ENCODE results near the gene PRSS33. TPM values are rescaled to one million over a fixed set of nuclear protein-coding genes. Genes with fewer than 3 reads are reported as not detected.

PRSS33 gene
- total and polyA plus RNA-seq, 4 experiments from 2014 or later, result not detected

GRCh38 chr16:2751577-2752034 is 35.8 kb downstream of the PRSS33 start:
- H3K27ac ChIP-seq (ENCODE audit: low read depth, low read length), result peak overlapping the region; percentile 97
- no peaks in the 10 kb centered on the region for H3K27me3 ChIP-seq (ENCODE audit: insufficient read depth, low read length)
- H3K27me3 Mint-ChIP-seq, result no peaks in the 10 kb centered on the region
- peaks cover 15 to 35% of the 10 kb centered on the region in 2 donors for H3K36me3 Mint-ChIP-seq
- peaks cover 0 to 4% (median 0%) of the 10 kb centered on the region in 8 donors for H3K9me3 Mint-ChIP-seq
- POLR2A ChIA-PET (ENCODE audit: partially characterized antibody), result interaction anchor here (0.9 to 6.7 kb wide), 9 partner anchors 10 to 704 kb away, joined by 3 to 142 read pairs (median 4); partner anchors contain the start of genes ELOB, FLYWCH1, FLYWCH2 and KCTD5
- CTCF ChIA-PET (ENCODE audit: partially characterized antibody), result no interaction called here
- peaks cover 42% of the 10 kb centered on the region for H3K4me1 ChIP-seq (ENCODE audit: insufficient read depth, low read length)
- H3K4me3 ChIP-seq (ENCODE audit: low read length in 2 of 2), result peak overlapping the region in 1 of 2 donors; percentile 97
- H3K9me3 ChIP-seq (ENCODE audit: control insufficient read depth in 1 of 2, low read length in 2 of 2), result no peaks in the 10 kb centered on the region
- no peak for DNase-seq
- H3K4me3 Mint-ChIP-seq, result peak overlapping the region; percentile 29 to 97 (median 92)
- H3K27ac Mint-ChIP-seq, result peak overlapping the region; percentile 97 to 100 (median 99)
- peaks cover 3% of the 10 kb centered on the region for H3K36me3 ChIP-seq (ENCODE audit: insufficient read depth, low read length)
- intact Hi-C loops (cut with micrococcal nuclease), result loop anchor here (1.0 to 10.0 kb wide), 5 partner anchors 26 to 113 kb away; partner anchors contain the start of genes ELOB and KCTD5
- H3K4me1 Mint-ChIP-seq, result peaks cover 29 to 62% (median 43%) of the 10 kb centered on the region in 4 donors

GRCh38 chr16:2749936-2750335 is 37.4 kb downstream of the PRSS33 start:
- Mint-ChIP-seq H3K4me3 (no peak overlapping the region), H3K27ac (peak overlapping the region in 3 of 7 donors; percentile 9 to 100 (median 37)), H3K36me3 (peaks cover 4 to 21% of the 10 kb centered on the region in 2 donors), H3K4me1 (peaks cover 15 to 45% (median 27%) of the 10 kb centered on the region in 4 donors), H3K27me3 (no peaks in the 10 kb centered on the region), H3K9me3 (peaks cover 0 to 4% (median 0%) of the 10 kb centered on the region in 8 donors)
- intact Hi-C loops (cut with micrococcal nuclease), result loop anchor here (10.0 kb wide), 1 partner anchor 115 kb away; no protein-coding TSS in a partner anchor
- DNase-seq, result no peak
- Histone ChIP-seq H3K4me1 (ENCODE audit: insufficient read depth, low read length) (peaks cover 26% of the 10 kb centered on the region), H3K9me3 (ENCODE audit: control insufficient read depth in 1 of 2, low read length in 2 of 2) (no peaks in the 10 kb centered on the region), H3K27ac (ENCODE audit: low read depth, low read length) (no peak overlapping the region), H3K36me3 (ENCODE audit: insufficient read depth, low read length) (peaks cover 2% of the 10 kb centered on the region), H3K27me3 (ENCODE audit: insufficient read depth, low read length) (no peaks in the 10 kb centered on the region), H3K4me3 (ENCODE audit: low read length in 2 of 2) (no peak overlapping the region)
- ChIA-PET CTCF (ENCODE audit: partially characterized antibody) (no interaction called here), POLR2A (ENCODE audit: partially characterized antibody) (interaction anchor here (6.7 kb wide), 1 partner anchor 25 kb away, joined by 142 read pairs; the partner anchor contains the start of gene ELOB)

- H3K4me3 ChIP-seq (ENCODE audit: low read length in 2 of 2), result no peak overlapping the region
- peak overlapping the region in 1 of 8 donors; percentile 39 for H3K4me3 Mint-ChIP-seq
- H3K27ac ChIP-seq (ENCODE audit: low read depth, low read length), result no peak overlapping the region
- CTCF ChIA-PET (ENCODE audit: partially characterized antibody), result no interaction called here
- peaks cover 4 to 18% of the 10 kb centered on the region in 2 donors for H3K36me3 Mint-ChIP-seq
- intact Hi-C loops (cut with micrococcal nuclease), result no loop called here
- no peak for DNase-seq
- H3K4me1 ChIP-seq (ENCODE audit: insufficient read depth, low read length), result peaks cover 21% of the 10 kb centered on the region
- no peaks in the 10 kb centered on the region for H3K27me3 ChIP-seq (ENCODE audit: insufficient read depth, low read length)
- H3K9me3 Mint-ChIP-seq, result peaks cover 0 to 4% (median 0%) of the 10 kb centered on the region in 8 donors
- no peaks in the 10 kb centered on the region for H3K27me3 Mint-ChIP-seq
- H3K27ac Mint-ChIP-seq, result peak overlapping the region in 3 of 7 donors; percentile 46 to 100 (median 47)
- no peaks in the 10 kb centered on the region for H3K9me3 ChIP-seq (ENCODE audit: control insufficient read depth in 1 of 2, low read length in 2 of 2)
- H3K4me1 Mint-ChIP-seq, result peaks cover 10 to 40% (median 23%) of the 10 kb centered on the region in 4 donors
- POLR2A ChIA-PET (ENCODE audit: partially characterized antibody), result interaction anchor here (6.7 kb wide), 1 partner anchor 26 kb away, joined by 142 read pairs; the partner anchor contains the start of gene ELOB
- no peaks in the 10 kb centered on the region for H3K36me3 ChIP-seq (ENCODE audit: insufficient read depth, low read length)
Observed at GRCh38 chr16:2749476-2749875, 37.9 kb downstream of the PRSS33 start.

GRCh38 chr16:2748757-2749455 is 38.5 kb downstream of the PRSS33 start:
- intact Hi-C loops (cut with micrococcal nuclease), result no loop called here
- H3K4me3 Mint-ChIP-seq, result no peak overlapping the region
- H3K9me3 ChIP-seq (ENCODE audit: control insufficient read depth in 1 of 2, low read length in 2 of 2), result no peaks in the 10 kb centered on the region
- no peaks in the 10 kb centered on the region for H3K27me3 ChIP-seq (ENCODE audit: insufficient read depth, low read length)
- no peaks in the 10 kb centered on the region for H3K27me3 Mint-ChIP-seq
- peaks cover 15% of the 10 kb centered on the region for H3K4me1 ChIP-seq (ENCODE audit: insufficient read depth, low read length)
- peak overlapping the region in 1 of 7 donors; percentile 13 for H3K27ac Mint-ChIP-seq
- no peak for DNase-seq
- POLR2A ChIA-PET (ENCODE audit: partially characterized antibody), result interaction anchor here (6.7 kb wide), 1 partner anchor 26 kb away, joined by 142 read pairs; the partner anchor contains the start of gene ELOB
- H3K9me3 Mint-ChIP-seq, result peaks cover 0 to 4% (median 0%) of the 10 kb centered on the region in 8 donors
- peaks cover 6 to 35% (median 18%) of the 10 kb centered on the region in 4 donors for H3K4me1 Mint-ChIP-seq
- H3K36me3 Mint-ChIP-seq, result peaks cover 4 to 14% of the 10 kb centered on the region in 2 donors
- no peaks in the 10 kb centered on the region for H3K36me3 ChIP-seq (ENCODE audit: insufficient read depth, low read length)
- no peak overlapping the region for H3K4me3 ChIP-seq (ENCODE audit: low read length in 2 of 2)
- CTCF ChIA-PET (ENCODE audit: partially characterized antibody), result no interaction called here
- H3K27ac ChIP-seq (ENCODE audit: low read depth, low read length), result no peak overlapping the region

GRCh38 chr16:2745961-2746360 is 41.4 kb downstream of the PRSS33 start:
- intact Hi-C loops (cut with micrococcal nuclease), result no loop called here
- H3K4me1 Mint-ChIP-seq, result peaks cover 0 to 11% (median 4%) of the 10 kb centered on the region in 4 donors
- Histone ChIP-seq H3K27ac (ENCODE audit: low read depth, low read length) (no peak overlapping the region), H3K27me3 (ENCODE audit: insufficient read depth, low read length) (no peaks in the 10 kb centered on the region), H3K4me3 (ENCODE audit: low read length in 2 of 2) (no peak overlapping the region), H3K9me3 (ENCODE audit: control insufficient read depth in 1 of 2, low read length in 2 of 2) (no peaks in the 10 kb centered on the region), H3K36me3 (ENCODE audit: insufficient read depth, low read length) (no peaks in the 10 kb centered on the region), H3K4me1 (ENCODE audit: insufficient read depth, low read length) (no peaks in the 10 kb centered on the region)
- CTCF ChIA-PET (ENCODE audit: partially characterized antibody), result interaction anchor here (1.3 to 1.5 kb wide), 2 partner anchors 28 kb away, joined by 3 read pairs; no protein-coding TSS in a partner anchor
- no peaks in the 10 kb centered on the region for H3K27me3 Mint-ChIP-seq
- H3K9me3 Mint-ChIP-seq, result no peaks in the 10 kb centered on the region
- POLR2A ChIA-PET (ENCODE audit: partially characterized antibody), result interaction anchor here (0.8 kb wide), 1 partner anchor 31 kb away, joined by 3 read pairs; the partner anchor contains the start of gene ELOB
- H3K27ac Mint-ChIP-seq, result no peak overlapping the region
- no peak overlapping the region for H3K4me3 Mint-ChIP-seq
- no peaks in the 10 kb centered on the region for H3K36me3 Mint-ChIP-seq
- DNase-seq, result no peak

GRCh38 chr16:2745116-2745890 is 42.1 kb downstream of the PRSS33 start:
- Mint-ChIP-seq H3K9me3 (no peaks in the 10 kb centered on the region), H3K27me3 (peaks cover 0 to 1% of the 10 kb centered on the region in 2 donors), H3K36me3 (no peaks in the 10 kb centered on the region), H3K4me3 (peak overlapping the region in 1 of 8 donors; percentile 29), H3K4me1 (peaks cover 0 to 4% (median under 1%) of the 10 kb centered on the region in 4 donors), H3K27ac (no peak overlapping the region)
- ChIA-PET POLR2A (ENCODE audit: partially characterized antibody) (no interaction called here), CTCF (ENCODE audit: partially characterized antibody) (interaction anchor here (1.3 to 1.5 kb wide), 2 partner anchors 28 to 29 kb away, joined by 3 read pairs; no protein-coding TSS in a partner anchor)
- H3K27me3 ChIP-seq (ENCODE audit: insufficient read depth, low read length), result no peaks in the 10 kb centered on the region
- H3K36me3 ChIP-seq (ENCODE audit: insufficient read depth, low read length), result no peaks in the 10 kb centered on the region
- H3K9me3 ChIP-seq (ENCODE audit: control insufficient read depth in 1 of 2, low read length in 2 of 2), result no peaks in the 10 kb centered on the region
- H3K4me1 ChIP-seq (ENCODE audit: insufficient read depth, low read length), result no peaks in the 10 kb centered on the region
- no peak for DNase-seq
- intact Hi-C loops (cut with micrococcal nuclease), result no loop called here
- H3K4me3 ChIP-seq (ENCODE audit: low read length in 2 of 2), result no peak overlapping the region
- H3K27ac ChIP-seq (ENCODE audit: low read depth, low read length), result no peak overlapping the region

All from CD4-positive, alpha-beta memory T cell (primary cell).